Lower lobe of right lung (tissue), 2 donors: Measurements from ENCODE around the gene ATP6V0A4. TPM values are rescaled to one million over a fixed set of nuclear protein-coding genes. Genes with fewer than 3 reads are reported as not detected.
A peak's percentile ranks its signal among the peaks of the same experiment; 100 is the strongest.

ENCODE experiments used
- ATAC-seq, 2 donors: fragments of 200-7000 bp; cut with Tn5 transposase; one replicate each; pipeline ENCODE4 v1.9.1; 2020 to 2022; ENCODE audit warnings: mild to moderate bottlenecking in 2 of 2, moderate library complexity in 2 of 2
- DNase-seq: peaks from one replicate; pipeline ENCODE4 v3.0.0-alpha.2; 2020
- H3K27ac ChIP-seq: fragments of 200-600 bp; one replicate; pipeline ENCODE4 v1.8.0; 2022
- H3K27me3 ChIP-seq: fragments of 200-600 bp; one replicate; pipeline ENCODE4 v1.8.0; 2022; ENCODE audit warnings: low read depth
- H3K36me3 ChIP-seq: fragments of 200-600 bp; one replicate; pipeline ENCODE4 v1.8.0; 2022; ENCODE audit warnings: mild to moderate bottlenecking
- H3K4me1 ChIP-seq: fragments of 200-600 bp; one replicate; pipeline ENCODE4 v1.8.0; 2022
- H3K4me3 ChIP-seq: fragments of 200-600 bp; one replicate; pipeline ENCODE4 v1.8.0; 2022; ENCODE audit warnings: mild to moderate bottlenecking
- H3K9me3 ChIP-seq: fragments of 200-600 bp; one replicate; pipeline ENCODE4 v1.8.0; 2022
- intact Hi-C: fragments of 100-400 bp; cut with DNase I; formaldehyde crosslinking; loops from one replicate; pipeline ENCODE4 v1.11.0; 2022
- total RNA-seq: library from RNA; stranded (reverse); fragmentation: NEBNext Ultra II Directional; extraction: Animal tissue kit (Norgen Biotek cat#: 25700); gene quantifications from one replicate; pipeline ENCODE4 v1.2.1, GENCODE V29; 2021
- TF ChIP-seq, protein P1 (sequence below): fragments of 200-600 bp; IDR thresholded peaks from one replicate; pipeline ENCODE4 v1.8.0; 2022; ENCODE audit warnings: antibody characterized with exemption, mild to moderate bottlenecking
- donor health status: DM: no; HTN: yes; CAD: no; lungs with severe emphysema.

The ATP6V0A4 gene
- total RNA-seq, 1 donor from 2014 or later, result 1.7 TPM

DNA sequence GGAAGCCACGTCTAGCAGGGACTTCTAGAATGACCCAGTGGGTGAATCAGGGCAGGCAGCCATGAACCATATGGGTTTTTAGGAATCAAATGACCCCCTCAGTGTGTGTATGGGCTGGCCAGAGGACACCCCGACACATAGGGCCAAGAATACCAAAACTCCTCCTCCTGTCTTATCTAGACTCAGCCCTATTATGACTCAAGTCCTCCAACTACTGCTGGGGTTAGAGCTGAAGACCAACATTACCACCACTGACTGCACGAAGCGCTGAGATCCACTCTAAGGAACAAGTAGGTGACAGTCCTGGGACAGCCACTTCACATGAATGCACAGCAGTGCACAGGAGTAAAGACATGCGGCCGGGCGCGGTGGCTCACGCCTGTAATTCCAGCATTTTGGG, 85.3 kb downstream of the ATP6V0A4 start:
- Histone ChIP-seq H3K27ac (no peak overlapping the region), H3K9me3 (no peaks in the 10 kb centered on the region), H3K4me1 (no peaks in the 10 kb centered on the region), H3K27me3 (no peaks in the 10 kb centered on the region), H3K4me3 (no peak overlapping the region), H3K36me3 (no peaks in the 10 kb centered on the region)
- no peak for ATAC-seq
- TF ChIP-seq, protein P1, sequence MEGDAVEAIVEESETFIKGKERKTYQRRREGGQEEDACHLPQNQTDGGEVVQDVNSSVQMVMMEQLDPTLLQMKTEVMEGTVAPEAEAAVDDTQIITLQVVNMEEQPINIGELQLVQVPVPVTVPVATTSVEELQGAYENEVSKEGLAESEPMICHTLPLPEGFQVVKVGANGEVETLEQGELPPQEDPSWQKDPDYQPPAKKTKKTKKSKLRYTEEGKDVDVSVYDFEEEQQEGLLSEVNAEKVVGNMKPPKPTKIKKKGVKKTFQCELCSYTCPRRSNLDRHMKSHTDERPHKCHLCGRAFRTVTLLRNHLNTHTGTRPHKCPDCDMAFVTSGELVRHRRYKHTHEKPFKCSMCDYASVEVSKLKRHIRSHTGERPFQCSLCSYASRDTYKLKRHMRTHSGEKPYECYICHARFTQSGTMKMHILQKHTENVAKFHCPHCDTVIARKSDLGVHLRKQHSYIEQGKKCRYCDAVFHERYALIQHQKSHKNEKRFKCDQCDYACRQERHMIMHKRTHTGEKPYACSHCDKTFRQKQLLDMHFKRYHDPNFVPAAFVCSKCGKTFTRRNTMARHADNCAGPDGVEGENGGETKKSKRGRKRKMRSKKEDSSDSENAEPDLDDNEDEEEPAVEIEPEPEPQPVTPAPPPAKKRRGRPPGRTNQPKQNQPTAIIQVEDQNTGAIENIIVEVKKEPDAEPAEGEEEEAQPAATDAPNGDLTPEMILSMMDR, result no peak
- no peak for DNase-seq
- intact Hi-C loops, result no loop called here

GRCh38 chr7:138710536-138711385, 87.2 kb downstream of the ATP6V0A4 start:
- no peak for ATAC-seq
- intact Hi-C loops, result no loop called here
- no peak overlapping the region for H3K4me3 ChIP-seq
- H3K9me3 ChIP-seq, result no peaks in the 10 kb centered on the region
- no peak overlapping the region for H3K27ac ChIP-seq
- no peak for DNase-seq
- no peaks in the 10 kb centered on the region for H3K4me1 ChIP-seq
- H3K27me3 ChIP-seq, result no peaks in the 10 kb centered on the region
- TF ChIP-seq, protein P1, result no peak
- H3K36me3 ChIP-seq, result no peaks in the 10 kb centered on the region

- no peaks in the 10 kb centered on the region for H3K36me3 ChIP-seq
- intact Hi-C loops, result no loop called here
- TF ChIP-seq, protein P1, result no peak
- H3K4me3 ChIP-seq, result no peak overlapping the region
- no peak overlapping the region for H3K27ac ChIP-seq
- no peaks in the 10 kb centered on the region for H3K4me1 ChIP-seq
- DNase-seq, result no peak
- no peak for ATAC-seq
- H3K27me3 ChIP-seq, result no peaks in the 10 kb centered on the region
- no peaks in the 10 kb centered on the region for H3K9me3 ChIP-seq
Measured at GRCh38 chr7:138705167-138705566, 92.8 kb downstream of the ATP6V0A4 start.

DNA sequence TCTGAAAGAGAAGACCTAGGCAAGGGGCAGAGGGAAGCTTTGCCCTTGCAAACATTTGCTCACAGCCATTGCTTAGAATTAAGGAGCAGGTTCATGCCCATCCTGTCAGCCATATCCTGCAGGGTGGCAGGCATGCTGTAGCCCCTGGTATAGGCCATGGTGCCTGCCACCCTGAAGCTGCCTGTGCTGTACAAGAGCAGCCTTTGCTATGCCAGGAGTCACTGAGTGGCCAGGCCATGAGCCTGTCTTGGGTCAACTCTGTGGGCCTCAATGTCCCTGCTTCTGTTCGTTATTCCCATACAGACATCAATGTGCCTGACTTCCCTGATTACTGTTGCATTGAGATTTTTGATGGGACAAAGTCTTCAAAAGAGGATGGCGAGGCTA, 96.5 kb downstream of the ATP6V0A4 start:
- H3K4me3 ChIP-seq, result no peak overlapping the region
- no peak overlapping the region for H3K27ac ChIP-seq
- TF ChIP-seq, protein P1, result no peak

DNA sequence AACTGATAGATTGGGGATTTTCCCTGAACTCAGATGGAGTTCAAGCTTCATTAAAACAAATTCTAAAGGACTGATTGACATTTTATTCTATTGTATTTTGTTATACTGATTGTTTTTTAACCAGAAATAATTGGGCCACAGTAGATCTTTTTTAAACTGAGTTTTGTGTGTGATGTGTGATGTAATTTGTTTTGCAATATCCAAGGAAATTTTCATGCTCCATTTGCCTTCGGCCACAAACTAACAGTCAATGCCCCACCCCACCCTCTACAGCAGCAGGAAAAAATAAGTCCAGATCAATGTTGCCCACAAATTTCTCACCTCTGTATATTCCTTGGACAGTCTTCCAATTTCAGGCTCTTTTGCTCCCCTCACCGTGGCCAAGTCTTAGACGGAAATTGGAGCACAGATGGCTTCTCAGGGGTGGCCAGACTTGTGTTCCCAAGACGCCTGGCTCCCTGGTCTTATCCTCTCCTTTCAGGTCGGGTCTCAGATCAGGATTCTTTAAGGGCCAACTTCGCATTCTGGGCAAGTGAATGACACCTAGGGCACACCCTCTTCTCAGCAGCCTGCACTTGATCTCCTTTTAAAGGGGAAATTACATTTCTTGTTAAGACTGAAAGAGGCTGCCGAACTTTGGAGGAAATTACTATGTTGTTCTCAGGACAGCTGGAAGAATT, 97.0 kb downstream of the ATP6V0A4 start, which contains the start of gene SVOPL:
Gene SVOPL, minus strand, starts transcription at position 506 of the 680 bp plus-strand sequence. CDS start 22,317 bp downstream, outside the sequence.
- no peaks in the 10 kb centered on the region for H3K27me3 ChIP-seq
- DNase-seq, result no peak
- no peaks in the 10 kb centered on the region for H3K4me1 ChIP-seq
- no peak within 1 kb of the TSS for H3K27ac ChIP-seq
- intact Hi-C loops, result no loop called here
- no peaks in the 10 kb centered on the region for H3K36me3 ChIP-seq
- H3K9me3 ChIP-seq, result no peaks in the 10 kb centered on the region
- TF ChIP-seq, protein P1, result no peak
- H3K4me3 ChIP-seq, result no peak within 1 kb of the TSS
- ATAC-seq, result no peak

More for the DNA sequence above, 96.5 kb downstream of the ATP6V0A4 start:
- intact Hi-C loops, result no loop called here
- Histone ChIP-seq H3K9me3 (no peaks in the 10 kb centered on the region), H3K4me1 (no peaks in the 10 kb centered on the region), H3K27me3 (no peaks in the 10 kb centered on the region), H3K36me3 (no peaks in the 10 kb centered on the region)
- ATAC-seq (peak in 1 of 2 donors; percentile 17), DNase-seq (no peak)
